Endothelial cell of umbilical vein (primary cell): ENCODE data around the gene TBC1D8. TPM values are rescaled to one million over a fixed set of nuclear protein-coding genes. Genes with fewer than 3 reads are reported as not detected.

Experiments used
- BruUV-seq: library from RNA; stranded (reverse); fragments of 400-500 nt; replicated peaks from 2 replicates; lab custom pipeline; 2021; lab: Mats Ljungman, UMichigan
- CTCF ChIA-PET: fragments of 300-600, 350-600 bp; sonication (Branson Sonifier 250); formaldehyde crosslinking; loops from one replicate; lab custom pipeline; 2021; ENCODE audit warnings: antibody characterized with exemption, inconsistent platforms; lab: Charles Lee
- POLR2A ChIA-PET: fragments of 300-600, 350-600 bp; sonication (Branson Sonifier 250); formaldehyde crosslinking; loops from one replicate; lab custom pipeline; 2021; ENCODE audit warnings: antibody characterized with exemption, inconsistent platforms; lab: Charles Lee
- DNase-seq: peaks from one replicate; pipeline ENCODE4 v3.0.0-alpha.2; 2011; ENCODE audit warnings: low read depth, low spot score
- FAIRE-seq: peaks from 2 replicates; lab custom pipeline; 2011; peaks lifted over from hg19 to GRCh38; lab: Jason Lieb, UNC
- H2AFZ ChIP-seq: 2 replicates; pipeline ENCODE4 v1.6.0; 2012; ENCODE audit warnings: low read depth, low read length, control low read depth, inconsistent platforms
- H3K27ac ChIP-seq: 2 replicates; pipeline ENCODE4 v1.5.1; 2011; ENCODE audit warnings: low read depth, mild to moderate bottlenecking, control low read depth, low read length, moderate library complexity; ENCODE audit not compliant: insufficient read depth
- H3K27me3 ChIP-seq, 2 experiments: 2 replicates each; pipeline versions ENCODE4 v1.6.0 to v1.6.1; 2011; ENCODE audit warnings: low read length in 2 of 2, mixed read lengths in 1 of 2; ENCODE audit not compliant: control insufficient read depth in 2 of 2, insufficient read depth in 2 of 2
- H3K36me3 ChIP-seq, 2 experiments: 2 replicates in 1 of 2; 3 replicates in 1 of 2; pipeline ENCODE4 v1.5.1; 2011; ENCODE audit warnings: low read length in 2 of 2, mild to moderate bottlenecking in 1 of 2, moderate library complexity in 1 of 2; ENCODE audit not compliant: control insufficient read depth in 2 of 2, insufficient read depth in 2 of 2; ENCODE audit errors: extremely low read depth in 1 of 2
- H3K4me1 ChIP-seq: 3 replicates; pipeline ENCODE4 v1.5.1; 2011; ENCODE audit warnings: mild to moderate bottlenecking, low read length; ENCODE audit not compliant: control insufficient read depth, insufficient read depth; ENCODE audit errors: extremely low read depth
- H3K4me2 ChIP-seq: 2 replicates; pipeline ENCODE4 v1.6.1; 2011; ENCODE audit warnings: low read length, control low read depth, mixed read lengths; ENCODE audit not compliant: insufficient read depth
- H3K4me3 ChIP-seq, 3 experiments: fragments of 200-600 bp in 1 of 3; sonication (generic), shearing (Covaris generic) in 1 of 3; replicated peaks in 1 of 3; 2 replicates each; pipeline ENCODE4 v1.5.1; 2011 to 2016; ENCODE audit warnings: control low read depth in 3 of 3, low read length in 3 of 3, mild to moderate bottlenecking in 2 of 3, inconsistent platforms in 1 of 3, low read depth in 1 of 3, moderate library complexity in 1 of 3; ENCODE audit not compliant: insufficient read depth in 1 of 3
- H3K79me2 ChIP-seq: 2 replicates; pipeline ENCODE4 v1.6.0; 2012; ENCODE audit warnings: low read length, inconsistent platforms; ENCODE audit not compliant: control insufficient read depth, insufficient read depth
- H3K9ac ChIP-seq: replicated peaks from 2 replicates; pipeline ENCODE3; 2011; ENCODE audit warnings: low read length, control low read depth; ENCODE audit not compliant: insufficient read depth; ENCODE audit errors: extremely low read depth
- H3K9me1 ChIP-seq: replicated peaks from 3 replicates; pipeline ENCODE4 v1.6.0; 2011; ENCODE audit warnings: mild to moderate bottlenecking, low read length; ENCODE audit not compliant: control insufficient read depth, insufficient read depth; ENCODE audit errors: extremely low read depth
- H3K9me3 ChIP-seq: replicated peaks from 2 replicates; pipeline ENCODE4 v1.5.1; 2012; ENCODE audit warnings: low read length, inconsistent platforms; ENCODE audit not compliant: control insufficient read depth, insufficient read depth
- H4K20me1 ChIP-seq: replicated peaks from 2 replicates; pipeline ENCODE3; 2011; ENCODE audit warnings: mild to moderate bottlenecking, low read length; ENCODE audit not compliant: control insufficient read depth, insufficient read depth; ENCODE audit errors: extremely low read depth
- CTCF ChIP-seq, 2 donors: IDR thresholded peaks; 1 replicate in 1 of 2; 2 replicates in 1 of 2; pipeline ENCODE4 v1.5.1; 2011; ENCODE audit warnings: low read length in 2 of 2, mild to moderate bottlenecking in 2 of 2, moderate library complexity in 2 of 2, control low read depth in 1 of 2, inconsistent platforms in 1 of 2, low read depth in 1 of 2; ENCODE audit not compliant: insufficient read depth in 1 of 2; ENCODE audit errors: extremely low read depth in 1 of 2
- EZH2 ChIP-seq: IDR thresholded peaks from 2 replicates; pipeline ENCODE4 v1.6.1; 2012; ENCODE audit warnings: borderline replicate concordance, low read depth, mild to moderate bottlenecking, moderate library complexity, low read length, inconsistent platforms; ENCODE audit not compliant: severe bottlenecking
- FOS ChIP-seq: IDR thresholded peaks from 2 replicates; pipeline ENCODE4 v1.6.1; 2011; ENCODE audit warnings: mild to moderate bottlenecking, low read length, moderate library complexity, borderline replicate concordance; ENCODE audit not compliant: insufficient read depth
- GATA2 ChIP-seq: IDR thresholded peaks from 2 replicates; pipeline ENCODE4 v1.7.0; 2011; ENCODE audit warnings: low read depth, mild to moderate bottlenecking, moderate library complexity, mixed read lengths, low read length; ENCODE audit not compliant: insufficient read length, insufficient read depth
- JUN ChIP-seq: IDR thresholded peaks from 2 replicates; pipeline ENCODE4 v1.6.1; 2011; ENCODE audit warnings: borderline replicate concordance, low read depth; ENCODE audit not compliant: insufficient read length, insufficient read depth
- MAX ChIP-seq: IDR thresholded peaks from 2 replicates; pipeline ENCODE4 v1.6.1; 2011; ENCODE audit not compliant: insufficient read depth, insufficient read length
- MYC ChIP-seq: IDR thresholded peaks from one replicate; pipeline ENCODE4 v1.6.1; 2011; ENCODE audit warnings: mild to moderate bottlenecking, low read depth, low read length
- POLR2A ChIP-seq: IDR thresholded peaks from 2 replicates; pipeline ENCODE4 v1.6.1; 2012; ENCODE audit warnings: low read depth, mild to moderate bottlenecking, control low read depth, low read length
- POLR2AphosphoS5 ChIP-seq: IDR thresholded peaks from 2 replicates; pipeline ENCODE4 v1.6.1; 2012; ENCODE audit warnings: low read depth, mild to moderate bottlenecking, control low read depth, low read length, moderate library complexity; ENCODE audit not compliant: insufficient read depth
- dilution Hi-C: fragments of 300-500 bp; cut with MboI; formaldehyde crosslinking; loops from one replicate; pipeline ENCODE4 v1.15.0; 2019; ENCODE audit warnings: low sequenced_read_pairs; ENCODE audit not compliant: extremely low pct_ligation_motif_present
- intact Hi-C: fragments of 100-400 bp; cut with micrococcal nuclease; formaldehyde crosslinking; loops from one replicate; pipeline ENCODE4 v1.10.0; 2022
- polyA plus RNA-seq, 4 experiments: library from polyadenylated mRNA; depleted of rRNA in 3 of 4; stranded (reverse) in 3 of 4; unstranded in 1 of 4; fragments of >200 nt; gene quantifications; 2 replicates each; pipeline versions ENCODE4 v1.2.1 to v1.2.3, GENCODE V29; 2011 to 2012; ENCODE audit warnings: missing spikeins in 1 of 4
- total RNA-seq: library from RNA; stranded (reverse); gene quantifications from 2 replicates; pipeline ENCODE4 v1.2.3, GENCODE V29; 2021

Gene TBC1D8
- total and polyA plus RNA-seq, 2 donors (not counting 3 experiments of a cell fraction or from before 2014, with no cell fraction given), result 28.5 to 32.1 TPM

- POLR2A ChIA-PET, result no interaction called here
- FAIRE-seq (no peak), DNase-seq (no peak)
- dilution Hi-C loops, result no loop called here
- Histone ChIP-seq H3K4me2 (no peak overlapping the region), H3K27ac (no peak overlapping the region), H3K4me3 (no peak overlapping the region), H2AFZ (no peak overlapping the region), H3K4me1 (peaks cover 15% of the 10 kb centered on the region), H3K36me3 (peaks cover 0 to 9% of the 10 kb centered on the region in 2 experiments), H3K27me3 (no peaks in the 10 kb centered on the region), H3K9ac (no peak overlapping the region), H4K20me1 (no peaks in the 10 kb centered on the region), H3K79me2 (no peaks in the 10 kb centered on the region), H3K9me3 (no peaks in the 10 kb centered on the region), H3K9me1 (no peaks in the 10 kb centered on the region)
- no TSS peak for BruUV-seq
- CTCF ChIA-PET, result no interaction called here
- TF ChIP-seq JUN (no peak), CTCF (IDR thresholded peaks at IDR 0.05; ENCODE audit: extremely low read depth in 1 of 2, insufficient read depth in 1 of 2, low read depth in 1 of 2, low read length in 2 of 2) (no peak), FOS (no peak), POLR2A (no peak), POLR2AphosphoS5 (no peak), GATA2 (no peak), MYC (no peak), MAX (no peak), EZH2 (no peak)
- intact Hi-C loops, result no loop called here
Measured at GRCh38 chr2:100962366-100963025, 188.7 kb downstream of the TBC1D8 start.
